ENCODE measurements around the gene MGAM2.

MGAM2 gene

DNA sequence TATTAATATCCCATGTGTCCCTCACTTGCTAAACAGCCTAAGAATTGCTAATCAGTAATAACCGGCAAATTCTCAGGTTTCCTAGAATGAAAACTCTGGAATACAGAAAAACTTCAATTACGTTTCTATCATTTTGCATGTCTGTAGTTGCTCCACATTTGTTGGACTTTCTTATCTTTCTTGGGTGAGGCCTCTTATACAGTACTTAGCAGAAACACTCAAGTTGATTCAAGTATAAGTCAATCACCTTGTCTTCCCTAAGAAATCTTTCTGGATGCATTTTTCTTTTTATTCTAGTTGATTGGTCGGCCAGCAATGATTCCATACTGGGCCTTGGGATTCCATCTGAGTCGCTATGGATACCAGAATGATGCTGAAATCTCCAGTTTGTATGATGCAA is 61.4 kb downstream of the MGAM2 start:
- Mint-ChIP-seq H3K27ac (no peak overlapping the region), H3K4me3 (no peak overlapping the region), H3K9me3 (peaks cover 6% of the 10 kb centered on the region), H3K27me3 (ENCODE audit: low read depth, poor library complexity) (no peaks in the 10 kb centered on the region), H3K36me3 (ENCODE audit: low read depth) (no peaks in the 10 kb centered on the region), H3K4me1 (no peaks in the 10 kb centered on the region)
- TF ChIP-seq, protein P1, sequence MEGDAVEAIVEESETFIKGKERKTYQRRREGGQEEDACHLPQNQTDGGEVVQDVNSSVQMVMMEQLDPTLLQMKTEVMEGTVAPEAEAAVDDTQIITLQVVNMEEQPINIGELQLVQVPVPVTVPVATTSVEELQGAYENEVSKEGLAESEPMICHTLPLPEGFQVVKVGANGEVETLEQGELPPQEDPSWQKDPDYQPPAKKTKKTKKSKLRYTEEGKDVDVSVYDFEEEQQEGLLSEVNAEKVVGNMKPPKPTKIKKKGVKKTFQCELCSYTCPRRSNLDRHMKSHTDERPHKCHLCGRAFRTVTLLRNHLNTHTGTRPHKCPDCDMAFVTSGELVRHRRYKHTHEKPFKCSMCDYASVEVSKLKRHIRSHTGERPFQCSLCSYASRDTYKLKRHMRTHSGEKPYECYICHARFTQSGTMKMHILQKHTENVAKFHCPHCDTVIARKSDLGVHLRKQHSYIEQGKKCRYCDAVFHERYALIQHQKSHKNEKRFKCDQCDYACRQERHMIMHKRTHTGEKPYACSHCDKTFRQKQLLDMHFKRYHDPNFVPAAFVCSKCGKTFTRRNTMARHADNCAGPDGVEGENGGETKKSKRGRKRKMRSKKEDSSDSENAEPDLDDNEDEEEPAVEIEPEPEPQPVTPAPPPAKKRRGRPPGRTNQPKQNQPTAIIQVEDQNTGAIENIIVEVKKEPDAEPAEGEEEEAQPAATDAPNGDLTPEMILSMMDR (IDR thresholded peaks at IDR 0.05) = no peak
- no peak for DNase-seq

DNA sequence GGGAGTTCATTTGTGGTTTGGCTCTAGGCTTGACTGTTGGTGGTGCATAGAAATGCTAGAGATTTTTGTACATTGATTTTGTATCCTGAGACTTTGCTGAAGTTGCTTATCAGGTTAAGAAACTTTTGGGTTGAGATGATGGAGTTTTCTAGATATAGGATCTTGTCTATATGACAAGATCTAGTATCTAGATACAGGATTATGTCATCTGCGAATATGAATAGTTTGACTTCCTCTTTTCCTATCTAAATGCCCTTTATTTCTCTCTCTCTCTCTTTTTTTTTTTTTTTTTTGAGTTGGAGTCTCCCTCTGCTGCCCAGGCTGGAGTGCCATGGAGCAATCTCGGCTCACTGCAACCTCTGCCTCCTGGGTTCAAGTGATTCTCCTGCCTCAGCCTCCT is 62.9 kb downstream of the MGAM2 start:
- Mint-ChIP-seq H3K27ac (no peak overlapping the region), H3K4me3 (no peak overlapping the region), H3K9me3 (peaks cover 6% of the 10 kb centered on the region), H3K4me1 (no peaks in the 10 kb centered on the region), H3K36me3 (ENCODE audit: low read depth) (no peaks in the 10 kb centered on the region), H3K27me3 (ENCODE audit: low read depth, poor library complexity) (no peaks in the 10 kb centered on the region)
- TF ChIP-seq, protein P1 (IDR thresholded peaks at IDR 0.05) = no peak
- DNase-seq = no peak

DNA sequence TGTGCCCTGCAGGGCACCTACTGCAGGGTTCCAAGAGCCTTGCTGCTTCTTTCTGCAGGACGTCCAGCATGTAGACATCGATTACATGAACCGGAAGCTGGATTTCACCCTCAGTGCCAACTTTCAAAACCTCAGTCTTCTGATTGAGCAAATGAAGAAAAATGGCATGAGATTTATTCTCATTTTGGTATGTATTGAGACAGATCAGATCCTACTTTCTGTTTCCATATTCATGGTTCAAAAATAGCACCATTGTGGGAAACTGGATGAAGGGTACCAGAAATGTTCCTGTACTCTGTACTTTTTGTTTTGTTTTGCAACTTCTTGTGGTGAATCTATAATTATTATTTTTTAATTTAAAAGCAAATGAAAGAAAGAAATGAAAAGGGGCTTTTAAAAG is 64.1 kb downstream of the MGAM2 start:
- no peak for DNase-seq
- Mint-ChIP-seq H3K27me3 (ENCODE audit: low read depth, poor library complexity) (peaks cover 3% of the 10 kb centered on the region), H3K36me3 (ENCODE audit: low read depth) (no peaks in the 10 kb centered on the region), H3K27ac (no peak overlapping the region), H3K9me3 (peaks cover 6% of the 10 kb centered on the region), H3K4me1 (no peaks in the 10 kb centered on the region), H3K4me3 (no peak overlapping the region)
- TF ChIP-seq, protein P1 (IDR thresholded peaks at IDR 0.05) = no peak

DNA sequence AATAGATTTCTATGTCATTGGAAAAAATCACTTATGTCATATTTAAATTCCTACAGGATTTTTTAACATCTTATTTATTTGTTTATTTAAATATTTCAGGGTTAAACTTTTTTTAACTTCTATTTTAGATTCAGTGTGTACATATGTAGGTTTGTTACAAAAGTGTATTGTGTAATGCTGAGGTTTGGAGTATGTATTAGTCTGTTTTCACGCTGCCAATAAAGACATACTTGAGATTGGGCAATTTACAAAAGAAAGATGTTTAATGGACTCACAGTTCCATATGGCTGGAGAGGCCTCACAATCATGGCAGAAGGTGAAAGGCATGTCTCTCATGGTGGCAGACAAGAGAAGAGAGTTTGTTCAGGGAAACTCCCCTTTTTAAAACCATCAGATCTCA is 65.4 kb downstream of the MGAM2 start:
- Mint-ChIP-seq H3K4me1 (no peaks in the 10 kb centered on the region), H3K27me3 (ENCODE audit: low read depth, poor library complexity) (peaks cover 3% of the 10 kb centered on the region), H3K27ac (no peak overlapping the region), H3K4me3 (no peak overlapping the region), H3K9me3 (peaks cover 6% of the 10 kb centered on the region), H3K36me3 (ENCODE audit: low read depth) (no peaks in the 10 kb centered on the region)
- DNase-seq = no peak
- TF ChIP-seq, protein P1 (IDR thresholded peaks at IDR 0.05) = no peak

DNA sequence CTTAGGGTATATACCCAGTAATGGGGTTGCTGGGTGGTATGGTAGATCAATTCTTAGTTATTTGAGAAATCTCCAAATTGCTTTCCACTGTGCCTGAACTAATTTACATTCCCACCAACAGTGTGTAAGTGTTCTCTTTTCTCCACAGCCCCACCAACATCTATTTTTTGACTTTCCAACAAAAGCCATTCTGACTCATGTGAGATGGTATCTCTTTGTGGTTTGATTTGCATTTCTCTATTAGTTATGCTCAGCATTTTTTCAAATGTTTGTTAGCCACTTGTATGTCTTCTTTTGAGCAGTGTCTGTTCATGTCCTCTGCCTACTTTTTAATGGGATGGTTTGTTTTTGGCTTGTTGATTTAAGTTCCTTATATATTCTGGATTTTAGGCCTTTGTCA is 66.4 kb downstream of the MGAM2 start:
- H3K4me1 Mint-ChIP-seq = no peaks in the 10 kb centered on the region
- TF ChIP-seq, protein P1 (IDR thresholded peaks at IDR 0.05) = no peak
- H3K27ac Mint-ChIP-seq = no peak overlapping the region
- H3K36me3 Mint-ChIP-seq (ENCODE audit: low read depth) = no peaks in the 10 kb centered on the region
- peaks cover 3% of the 10 kb centered on the region for H3K27me3 Mint-ChIP-seq (ENCODE audit: low read depth, poor library complexity)
- H3K4me3 Mint-ChIP-seq = no peak overlapping the region
- H3K9me3 Mint-ChIP-seq = peaks cover 6% of the 10 kb centered on the region
- DNase-seq = no peak

DNA sequence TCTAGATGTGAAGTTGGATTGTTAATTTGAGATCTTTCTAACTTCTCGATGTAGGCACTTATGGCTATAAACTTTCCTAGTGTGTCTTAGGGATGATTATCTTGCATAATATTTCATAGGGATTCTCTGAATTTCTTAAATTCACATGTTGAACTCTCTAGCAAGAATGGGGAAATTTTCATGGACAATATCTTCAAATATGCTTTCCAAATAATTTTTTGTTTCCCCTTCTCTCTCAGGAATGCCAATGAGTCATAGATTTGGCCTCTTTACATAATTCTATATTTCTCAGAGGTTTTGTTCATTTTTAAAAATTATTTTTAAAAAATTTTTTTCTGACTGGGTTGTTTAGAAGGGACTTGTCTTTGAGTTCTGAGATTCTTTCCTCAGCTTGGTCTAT is 68.9 kb downstream of the MGAM2 start:
- TF ChIP-seq, protein P1 (IDR thresholded peaks at IDR 0.05) = no peak
- Mint-ChIP-seq H3K27me3 (ENCODE audit: low read depth, poor library complexity) (peaks cover 3% of the 10 kb centered on the region), H3K4me1 (no peaks in the 10 kb centered on the region), H3K9me3 (no peaks in the 10 kb centered on the region), H3K36me3 (ENCODE audit: low read depth) (no peaks in the 10 kb centered on the region), H3K4me3 (no peak overlapping the region), H3K27ac (no peak overlapping the region)
- DNase-seq = no peak
